Neutrophil (primary cell): ENCODE data around the gene MACIR.

Source experiments
- H3K27ac ChIP-seq: fragments of 200-600 bp; sonication (generic); 2 replicates; pipeline ENCODE4 v1.5.1; 2016; ENCODE audit warnings: mild to moderate bottlenecking, moderate library complexity
- H3K27me3 ChIP-seq: fragments of 200-600 bp; sonication (generic); 2 replicates; pipeline ENCODE4 v1.6.0; 2016; ENCODE audit warnings: mild to moderate bottlenecking
- H3K36me3 ChIP-seq: fragments of 200-600 bp; sonication (generic); 2 replicates; pipeline ENCODE4 v1.5.1; 2017
- H3K4me1 ChIP-seq, 2 experiments: fragments of 200-600 bp in 1 of 2; sonication (generic) in 1 of 2; 1 replicate in 1 of 2; 2 replicates in 1 of 2; pipeline versions ENCODE4 v1.5.1 to v1.6.1; 2013 to 2016; ENCODE audit warnings: low read depth in 1 of 2, low read length in 1 of 2, mild to moderate bottlenecking in 1 of 2, moderate library complexity in 1 of 2; ENCODE audit not compliant: control insufficient read depth in 1 of 2, insufficient read depth in 1 of 2
- H3K4me3 ChIP-seq, 2 experiments: fragments of 200-600 bp in 1 of 2; sonication (generic) in 1 of 2; 1 replicate in 1 of 2; 2 replicates in 1 of 2; pipeline ENCODE4 v1.5.1; 2013 to 2016; ENCODE audit warnings: low read depth in 1 of 2, low read length in 1 of 2, mild to moderate bottlenecking in 1 of 2, moderate library complexity in 1 of 2
- H3K9me3 ChIP-seq: fragments of 200-600 bp; sonication (generic); 2 replicates; pipeline ENCODE4 v1.5.1; 2016
- TF ChIP-seq, protein P1 (sequence below): fragments of 200-600 bp; sonication (generic); IDR thresholded peaks from 2 replicates; pipeline ENCODE4 v1.5.1; 2016; ENCODE audit warnings: antibody characterized with exemption

The MACIR gene

DNA sequence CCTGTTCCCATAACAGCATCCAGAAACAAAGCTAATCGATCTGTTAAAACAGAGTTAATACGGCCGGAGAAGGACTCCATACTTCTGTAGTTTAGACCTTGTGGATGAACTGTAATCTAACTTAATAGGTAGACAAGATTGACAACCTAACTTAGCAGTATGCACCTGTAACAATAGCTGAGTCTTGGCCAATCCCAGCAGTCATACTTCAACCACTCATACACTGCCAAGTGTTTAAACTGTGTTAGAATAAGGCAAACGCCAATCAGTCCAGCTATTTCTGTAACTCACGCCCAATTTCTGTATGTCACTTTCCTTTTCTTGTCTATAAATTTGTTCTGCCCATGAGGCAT is 33.7 kb upstream of the MACIR start:
- Histone ChIP-seq H3K4me1 (peaks cover 0 to 3% of the 10 kb centered on the region in 2 experiments), H3K27ac (no peak overlapping the region), H3K4me3 (no peak overlapping the region), H3K27me3 (no peaks in the 10 kb centered on the region), H3K9me3 (no peaks in the 10 kb centered on the region), H3K36me3 (no peaks in the 10 kb centered on the region)
- TF ChIP-seq, protein P1, sequence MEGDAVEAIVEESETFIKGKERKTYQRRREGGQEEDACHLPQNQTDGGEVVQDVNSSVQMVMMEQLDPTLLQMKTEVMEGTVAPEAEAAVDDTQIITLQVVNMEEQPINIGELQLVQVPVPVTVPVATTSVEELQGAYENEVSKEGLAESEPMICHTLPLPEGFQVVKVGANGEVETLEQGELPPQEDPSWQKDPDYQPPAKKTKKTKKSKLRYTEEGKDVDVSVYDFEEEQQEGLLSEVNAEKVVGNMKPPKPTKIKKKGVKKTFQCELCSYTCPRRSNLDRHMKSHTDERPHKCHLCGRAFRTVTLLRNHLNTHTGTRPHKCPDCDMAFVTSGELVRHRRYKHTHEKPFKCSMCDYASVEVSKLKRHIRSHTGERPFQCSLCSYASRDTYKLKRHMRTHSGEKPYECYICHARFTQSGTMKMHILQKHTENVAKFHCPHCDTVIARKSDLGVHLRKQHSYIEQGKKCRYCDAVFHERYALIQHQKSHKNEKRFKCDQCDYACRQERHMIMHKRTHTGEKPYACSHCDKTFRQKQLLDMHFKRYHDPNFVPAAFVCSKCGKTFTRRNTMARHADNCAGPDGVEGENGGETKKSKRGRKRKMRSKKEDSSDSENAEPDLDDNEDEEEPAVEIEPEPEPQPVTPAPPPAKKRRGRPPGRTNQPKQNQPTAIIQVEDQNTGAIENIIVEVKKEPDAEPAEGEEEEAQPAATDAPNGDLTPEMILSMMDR: no peak

DNA sequence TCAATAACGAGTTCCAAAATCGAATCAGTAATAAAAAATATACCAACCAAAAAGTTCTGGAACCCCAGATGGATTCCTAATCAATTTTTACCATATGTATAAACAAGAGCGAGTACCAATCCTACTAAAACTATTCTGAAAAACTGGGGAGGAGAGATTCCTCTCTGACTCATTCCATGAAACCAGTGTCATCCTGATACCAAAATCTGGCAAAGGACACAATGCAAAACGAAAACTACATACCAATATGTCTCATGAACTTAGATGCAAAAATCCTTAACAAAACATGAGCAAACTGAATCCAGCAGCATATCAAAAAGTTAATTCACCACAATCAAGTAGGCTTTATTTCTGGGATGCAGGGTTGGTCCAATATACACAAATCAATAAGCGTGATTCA is 30.5 kb upstream of the MACIR start:
- Histone ChIP-seq H3K4me3 (no peak overlapping the region), H3K27ac (no peak overlapping the region), H3K4me1 (peaks cover 12 to 17% of the 10 kb centered on the region in 2 experiments), H3K27me3 (no peaks in the 10 kb centered on the region), H3K9me3 (no peaks in the 10 kb centered on the region), H3K36me3 (no peaks in the 10 kb centered on the region)
- TF ChIP-seq, protein P1: no peak

DNA sequence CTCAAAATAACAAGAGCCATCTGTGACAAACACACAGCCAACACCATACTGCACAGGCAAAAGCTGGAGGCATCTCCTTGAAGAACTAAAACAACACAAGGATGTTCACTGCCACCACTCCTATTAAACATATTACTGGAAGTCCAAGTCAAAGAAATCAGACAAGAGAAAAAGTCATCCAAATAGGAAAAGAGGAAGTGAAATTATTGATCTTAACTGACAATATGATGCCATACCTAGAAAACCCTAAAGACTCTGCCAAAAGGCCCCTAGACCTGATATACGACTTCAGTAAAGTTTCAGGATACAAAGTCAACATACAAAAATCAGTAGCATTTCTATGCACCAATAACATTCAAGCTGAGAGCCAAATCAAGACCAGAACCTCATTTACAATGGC is 30.0 kb upstream of the MACIR start:
- Histone ChIP-seq H3K4me1 (peaks cover 12 to 17% of the 10 kb centered on the region in 2 experiments), H3K36me3 (no peaks in the 10 kb centered on the region), H3K27ac (no peak overlapping the region), H3K9me3 (no peaks in the 10 kb centered on the region), H3K4me3 (no peak overlapping the region), H3K27me3 (no peaks in the 10 kb centered on the region)
- TF ChIP-seq, protein P1: no peak

DNA sequence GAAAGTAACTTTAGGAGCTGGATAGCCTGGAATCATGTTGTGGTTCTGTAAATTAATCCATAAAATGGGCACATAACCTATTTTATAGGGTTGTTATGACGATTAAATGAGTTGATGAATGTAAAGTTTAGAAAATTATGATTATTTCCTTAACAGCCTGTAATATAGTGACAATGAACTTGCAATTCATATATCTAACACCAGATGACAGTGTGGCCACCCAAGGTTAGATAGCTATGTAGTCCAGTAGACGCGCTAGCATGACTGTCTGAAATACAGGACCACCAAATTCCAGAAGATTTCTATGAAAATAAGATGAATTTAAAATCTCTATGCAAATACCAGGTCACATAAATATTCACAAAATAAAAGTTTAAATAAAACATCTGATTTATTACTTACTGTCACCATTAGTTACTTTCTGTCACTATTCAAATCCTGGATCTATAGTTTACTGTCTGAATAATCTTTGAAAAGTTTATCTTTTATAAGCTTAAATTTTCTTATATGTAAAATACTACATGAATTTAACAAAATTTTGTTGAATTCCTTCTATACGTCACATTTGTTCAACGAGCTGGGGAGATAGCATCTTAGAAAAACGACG is 26.1 kb upstream of the MACIR start:
- no peaks in the 10 kb centered on the region for H3K27me3 ChIP-seq
- H3K9me3 ChIP-seq: no peaks in the 10 kb centered on the region
- TF ChIP-seq, protein P1: no peak
- no peak overlapping the region for H3K4me3 ChIP-seq
- H3K36me3 ChIP-seq: no peaks in the 10 kb centered on the region
- no peak overlapping the region for H3K27ac ChIP-seq
- H3K4me1 ChIP-seq: peaks cover 17 to 26% of the 10 kb centered on the region in 2 experiments

GRCh38 chr5:103234239-103234975 is 24.2 kb upstream of the MACIR start:
- TF ChIP-seq, protein P1: no peak
- Histone ChIP-seq H3K4me3 (no peak overlapping the region), H3K9me3 (no peaks in the 10 kb centered on the region), H3K27ac (no peak overlapping the region), H3K4me1 (peaks cover 17 to 26% of the 10 kb centered on the region in 2 experiments), H3K27me3 (no peaks in the 10 kb centered on the region), H3K36me3 (no peaks in the 10 kb centered on the region)
